DOHH2 (cell line): Measurements from ENCODE around the gene ADM5.

Experiments used
- H3F3A ChIP-seq: fragments of 200-600 bp; sonication (generic), shearing (Covaris generic); 2 replicates; pipeline ENCODE4 v1.6.0; 2016; ENCODE audit warnings: antibody characterized with exemption, mild to moderate bottlenecking; ENCODE audit not compliant: control insufficient read depth, insufficient read depth
- H3K27ac ChIP-seq: fragments of 200-600 bp; sonication (generic); 2 replicates; pipeline ENCODE4 v1.5.1; 2014; ENCODE audit warnings: low read depth, mild to moderate bottlenecking, low read length, moderate library complexity
- H3K27me3 ChIP-seq: fragments of 200-600 bp; sonication (generic); 2 replicates; pipeline ENCODE4 v1.6.1; 2014; ENCODE audit warnings: mild to moderate bottlenecking, low read length, mixed read lengths; ENCODE audit not compliant: control insufficient read depth
- H3K36me3 ChIP-seq: fragments of 200-600 bp; sonication (generic); 2 replicates; pipeline ENCODE4 v1.6.1; 2014; ENCODE audit warnings: mild to moderate bottlenecking, low read length, moderate library complexity, mixed read lengths; ENCODE audit not compliant: control insufficient read depth
- H3K4me1 ChIP-seq: fragments of 200-600 bp; sonication (generic); 2 replicates; pipeline ENCODE4 v1.6.1; 2014; ENCODE audit warnings: mild to moderate bottlenecking, low read length, mixed read lengths; ENCODE audit not compliant: control insufficient read depth
- H3K4me2 ChIP-seq: fragments of 200-600 bp; sonication (generic); 2 replicates; pipeline ENCODE4 v1.6.0; 2014; ENCODE audit warnings: mild to moderate bottlenecking, low read length, moderate library complexity
- H3K4me3 ChIP-seq: fragments of 200-600 bp; sonication (generic); 2 replicates; pipeline ENCODE4 v1.5.1; 2014; ENCODE audit warnings: mild to moderate bottlenecking, low read length, mixed read lengths
- H3K79me2 ChIP-seq: fragments of 200-600 bp; sonication (generic); 2 replicates; pipeline ENCODE4 v1.6.1; 2014; ENCODE audit warnings: mild to moderate bottlenecking, low read length, mixed read lengths; ENCODE audit not compliant: control insufficient read depth
- H3K9me2 ChIP-seq: fragments of 200-600 bp; sonication (generic); replicated peaks from 2 replicates; pipeline ENCODE4 v1.6.1; 2014; ENCODE audit warnings: mild to moderate bottlenecking, low read length, mixed read lengths; ENCODE audit not compliant: control insufficient read depth
- H3K9me3 ChIP-seq: fragments of 200-600 bp; sonication (generic); 2 replicates; pipeline ENCODE4 v1.6.1; 2014; ENCODE audit warnings: antibody characterized with exemption, low read length, mixed read lengths; ENCODE audit not compliant: control insufficient read depth, insufficient read depth
- H4K20me1 ChIP-seq: fragments of 200-600 bp; sonication (generic); 2 replicates; pipeline ENCODE4 v1.6.0; 2014; ENCODE audit warnings: low read depth, mild to moderate bottlenecking, antibody characterized with exemption, low read length, moderate library complexity; ENCODE audit not compliant: control insufficient read depth, insufficient read depth
- CTCF ChIP-seq: fragments of 200-600 bp; sonication (generic); IDR thresholded peaks from one replicate; pipeline ENCODE4 v1.5.1; 2014; ENCODE audit warnings: antibody characterized with exemption, mild to moderate bottlenecking, low read depth, low read length; ENCODE audit not compliant: poor library complexity, severe bottlenecking
- EZH2phosphoT487 ChIP-seq: fragments of 200-600 bp; sonication (generic); IDR thresholded peaks from 2 replicates; pipeline ENCODE4 v1.6.1; 2017; ENCODE audit warnings: borderline replicate concordance, mild to moderate bottlenecking, antibody characterized with exemption, low read length, moderate library complexity, mixed read lengths

The ADM5 gene

GRCh38 chr19:49689133-49690078, at the start of gene ADM5:
TSS of gene ADM5 (plus strand) at chr19:49689594. CDS start at chr19:49689838, 244 bp downstream.
- TF ChIP-seq EZH2phosphoT487 (no peak), CTCF (peak; percentile 55)
- Histone ChIP-seq H4K20me1 (peaks cover 6% of the 10 kb centered on the region; the same call in 1 of the 2 replicates), H3K9me3 (no peaks in the 10 kb centered on the region), H3K9me2 (no peaks in the 10 kb centered on the region), H3K27ac (no peak within 1 kb of the TSS), H3K4me2 (no peak within 1 kb of the TSS), H3K4me1 (peaks cover 9% of the 10 kb centered on the region), H3K27me3 (no peaks in the 10 kb centered on the region), H3F3A (no peaks in the 10 kb centered on the region; the same call in 1 of the 2 replicates), H3K36me3 (peaks cover 61% of the 10 kb centered on the region), H3K79me2 (peaks cover 4% of the 10 kb centered on the region; the same call in 1 of the 2 replicates), H3K4me3 (no peak within 1 kb of the TSS)

- Histone ChIP-seq H3K27ac (peak within 1 kb of the TSS; percentile 98), H3K4me1 (peaks cover 32% of the 10 kb centered on the region), H3K4me2 (peak within 1 kb of the TSS; percentile 99), H3K4me3 (peak within 1 kb of the TSS; percentile 99), H3K79me2 (peaks cover 40% of the 10 kb centered on the region), H3K9me3 (no peaks in the 10 kb centered on the region), H3K36me3 (peaks cover 26% of the 10 kb centered on the region), H3K27me3 (peaks cover 19% of the 10 kb centered on the region), H3K9me2 (no peaks in the 10 kb centered on the region), H3F3A (peaks cover 6% of the 10 kb centered on the region), H4K20me1 (no peaks in the 10 kb centered on the region)
- TF ChIP-seq EZH2phosphoT487: no peak
- no peak for TF ChIP-seq CTCF
Measured at GRCh38 chr19:49640113-49640898, 49.1 kb upstream of the ADM5 start, which contains the start of gene RRAS. TSS of gene RRAS (minus strand) at chr19:49640143. CDS start at chr19:49640098, 45 bp downstream.

- H3K36me3 ChIP-seq: peaks cover 42% of the 10 kb centered on the region
- peak within 1 kb of the TSS; percentile 99 for H3K4me2 ChIP-seq
- H3K79me2 ChIP-seq: peaks cover 55% of the 10 kb centered on the region
- H3K27ac ChIP-seq: peak within 1 kb of the TSS; percentile 98
- H3F3A ChIP-seq: peaks cover 6% of the 10 kb centered on the region
- H3K27me3 ChIP-seq: peaks cover 15% of the 10 kb centered on the region
- H3K9me2 ChIP-seq: no peaks in the 10 kb centered on the region
- peaks cover 32% of the 10 kb centered on the region for H3K4me1 ChIP-seq
- no peaks in the 10 kb centered on the region for H3K9me3 ChIP-seq
- TF ChIP-seq CTCF (no peak), EZH2phosphoT487 (no peak)
- peak within 1 kb of the TSS; percentile 99 for H3K4me3 ChIP-seq
- H4K20me1 ChIP-seq: no peaks in the 10 kb centered on the region
Measured at GRCh38 chr19:49641688-49642491, 47.5 kb upstream of the ADM5 start, which contains the start of gene SCAF1. TSS of gene SCAF1 (plus strand) at chr19:49642209. CDS start at chr19:49645027, 2,818 bp downstream.
